Endothelial cell of umbilical vein (primary cell): ENCODE results near the gene KRTAP22-1.

Experiments used
- CTCF ChIP-seq, 2 donors: IDR thresholded peaks; 1 replicate in 1 of 2; 2 replicates in 1 of 2; pipeline ENCODE4 v1.5.1; 2011; ENCODE audit warnings: low read length in 2 of 2, mild to moderate bottlenecking in 2 of 2, moderate library complexity in 2 of 2, control low read depth in 1 of 2, inconsistent platforms in 1 of 2, low read depth in 1 of 2; ENCODE audit not compliant: insufficient read depth in 1 of 2; ENCODE audit errors: extremely low read depth in 1 of 2
- EZH2 ChIP-seq: IDR thresholded peaks from 2 replicates; pipeline ENCODE4 v1.6.1; 2012; ENCODE audit warnings: borderline replicate concordance, low read depth, mild to moderate bottlenecking, moderate library complexity, low read length, inconsistent platforms; ENCODE audit not compliant: severe bottlenecking
- FOS ChIP-seq: IDR thresholded peaks from 2 replicates; pipeline ENCODE4 v1.6.1; 2011; ENCODE audit warnings: mild to moderate bottlenecking, low read length, moderate library complexity, borderline replicate concordance; ENCODE audit not compliant: insufficient read depth
- GATA2 ChIP-seq: IDR thresholded peaks from 2 replicates; pipeline ENCODE4 v1.7.0; 2011; ENCODE audit warnings: low read depth, mild to moderate bottlenecking, moderate library complexity, mixed read lengths, low read length; ENCODE audit not compliant: insufficient read length, insufficient read depth
- JUN ChIP-seq: IDR thresholded peaks from 2 replicates; pipeline ENCODE4 v1.6.1; 2011; ENCODE audit warnings: borderline replicate concordance, low read depth; ENCODE audit not compliant: insufficient read length, insufficient read depth
- MAX ChIP-seq: IDR thresholded peaks from 2 replicates; pipeline ENCODE4 v1.6.1; 2011; ENCODE audit not compliant: insufficient read depth, insufficient read length
- MYC ChIP-seq: IDR thresholded peaks from one replicate; pipeline ENCODE4 v1.6.1; 2011; ENCODE audit warnings: mild to moderate bottlenecking, low read depth, low read length
- POLR2A ChIP-seq: IDR thresholded peaks from 2 replicates; pipeline ENCODE4 v1.6.1; 2012; ENCODE audit warnings: low read depth, mild to moderate bottlenecking, control low read depth, low read length
- POLR2AphosphoS5 ChIP-seq: IDR thresholded peaks from 2 replicates; pipeline ENCODE4 v1.6.1; 2012; ENCODE audit warnings: low read depth, mild to moderate bottlenecking, control low read depth, low read length, moderate library complexity; ENCODE audit not compliant: insufficient read depth

GRCh38 chr21:30567617-30568016 lies 33.3 kb upstream of the KRTAP22-1 start:
- no peak for TF ChIP-seq POLR2AphosphoS5
- no peak for TF ChIP-seq CTCF (IDR thresholded peaks at IDR 0.05; ENCODE audit: extremely low read depth in 1 of 2, insufficient read depth in 1 of 2, low read depth in 1 of 2, low read length in 2 of 2)
- TF ChIP-seq MAX = no peak
- TF ChIP-seq FOS = no peak
- TF ChIP-seq POLR2A = no peak
- TF ChIP-seq JUN = no peak
- TF ChIP-seq EZH2 = no peak
- no peak for TF ChIP-seq MYC
- TF ChIP-seq GATA2 = no peak
